T1000 (cell line): ENCODE data around the gene CLASP1.
"Not testable (repeated sequence)": the region's sequence is repeated elsewhere in the genome, so short reads cannot be mapped to it uniquely, and the experiment has no call there.

Experiments used
- DNase-seq: peaks from one replicate; lab custom pipeline; 2025; ENCODE audit warnings: mixed read lengths; lab: John Stamatoyannopoulos, UW

Gene CLASP1

DNA sequence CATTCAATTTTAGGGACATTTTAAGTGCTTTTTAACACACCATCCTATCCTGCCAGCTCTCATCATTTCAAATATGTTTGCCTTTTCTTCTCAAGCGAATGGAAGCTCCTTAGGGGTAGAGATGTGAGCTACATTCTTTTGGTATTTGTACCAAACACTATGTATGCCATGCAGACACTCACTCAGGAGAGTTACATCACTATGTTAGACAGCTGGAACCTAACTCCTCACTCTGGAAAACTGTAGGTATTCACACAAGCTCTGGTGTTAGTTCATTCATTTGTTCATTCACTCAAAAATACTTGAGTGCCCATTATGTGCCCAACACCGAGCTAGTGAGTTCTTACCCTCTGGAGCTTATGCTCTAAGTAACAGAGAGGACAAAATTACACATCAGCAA is 144.9 kb downstream of the CLASP1 start:
- DNase-seq = no peak

DNA sequence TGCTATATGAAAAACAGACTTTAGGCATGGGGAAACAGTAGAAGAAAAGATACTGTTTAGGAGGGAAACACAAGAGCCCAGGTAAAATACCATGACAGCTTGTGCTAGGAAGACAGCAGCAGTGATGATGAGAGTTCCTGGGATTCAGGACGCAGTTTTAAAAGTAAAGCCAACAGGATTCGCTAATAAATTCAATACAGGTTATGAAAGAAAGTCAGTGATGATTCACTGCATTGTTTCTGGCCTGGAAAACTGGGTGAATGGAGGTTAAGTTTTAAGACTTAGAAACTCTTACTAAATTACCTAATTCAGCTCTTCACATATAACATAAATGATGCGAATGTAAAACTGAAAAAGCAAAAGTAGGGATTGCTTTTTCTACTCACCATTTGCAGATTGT is 146.5 kb downstream of the CLASP1 start:
- DNase-seq = no peak

DNA sequence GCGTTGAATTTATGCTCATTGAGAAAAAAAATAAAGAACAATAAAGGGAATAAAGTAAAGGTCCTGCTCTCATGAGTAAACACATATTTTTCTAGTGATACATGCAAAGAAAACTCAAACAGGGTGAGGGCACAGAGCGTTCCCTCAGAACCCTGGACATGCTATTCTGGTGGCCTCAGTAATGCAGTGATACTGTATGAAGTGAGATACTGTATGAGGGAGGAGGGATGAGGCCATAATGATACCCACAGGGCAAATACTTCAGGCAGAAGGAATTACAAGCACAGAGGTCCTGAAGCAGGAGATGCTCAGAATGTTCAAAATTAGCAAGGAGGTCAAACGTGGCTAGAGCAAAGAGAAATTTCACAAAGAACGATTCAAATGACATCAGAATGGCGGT is 147.0 kb downstream of the CLASP1 start:
- peak; percentile 29 for DNase-seq

DNA sequence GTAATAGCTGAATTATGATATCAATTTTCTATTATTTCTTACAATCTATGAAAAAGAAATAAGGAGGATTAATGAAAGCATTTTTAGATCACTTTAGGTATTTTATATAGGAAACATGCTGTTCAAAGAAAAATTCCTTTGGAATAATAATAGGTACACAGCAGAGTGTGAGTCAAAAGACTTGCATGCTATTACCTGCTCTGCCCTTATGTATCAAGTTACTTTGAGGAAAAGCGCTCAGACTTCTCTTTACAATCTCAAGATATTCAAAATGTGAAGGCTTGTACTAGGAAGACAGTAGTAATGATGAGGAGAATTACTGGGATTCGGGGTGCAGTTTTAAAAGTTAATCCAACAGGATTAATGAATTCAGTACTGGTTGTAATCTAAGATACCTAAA is 147.7 kb downstream of the CLASP1 start:
- no peak for DNase-seq

DNA sequence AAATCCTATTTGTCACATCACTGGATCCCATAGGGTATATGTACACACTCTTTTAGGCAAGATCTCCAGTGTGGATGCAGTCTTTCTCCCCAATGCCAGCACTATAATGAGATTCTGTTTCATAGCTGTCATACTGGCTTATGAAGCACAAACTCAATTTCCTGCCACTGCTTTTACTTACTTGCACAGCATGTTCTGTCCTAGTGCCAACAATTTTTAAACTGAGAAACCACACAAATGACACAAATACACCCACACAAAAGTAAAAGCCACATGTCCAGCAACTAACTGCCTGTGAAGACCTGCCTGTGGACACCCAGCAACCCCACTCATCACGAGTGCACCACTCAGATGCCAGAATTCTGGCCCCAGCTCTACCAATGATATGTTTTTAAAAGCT is 148.2 kb downstream of the CLASP1 start:
- DNase-seq = no peak

DNA sequence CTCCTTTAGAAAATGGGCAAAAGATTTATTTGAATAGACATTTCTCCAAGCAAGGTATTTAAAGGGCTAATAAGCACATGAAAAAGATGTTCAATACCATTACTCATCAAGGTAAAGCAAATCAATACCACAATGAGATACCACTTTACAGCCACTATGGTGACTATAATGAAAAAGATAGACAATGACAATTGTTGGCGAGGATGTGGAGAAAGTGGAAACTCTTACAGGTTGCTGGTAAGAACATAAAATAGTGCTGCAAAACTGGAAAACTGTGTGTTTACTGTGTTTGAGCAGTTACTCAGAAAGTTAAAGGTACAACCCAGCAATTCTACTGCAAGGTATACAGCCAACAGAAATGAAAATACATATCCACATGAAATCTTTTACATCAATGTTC is 150.5 kb downstream of the CLASP1 start:
- no peak for DNase-seq

DNA sequence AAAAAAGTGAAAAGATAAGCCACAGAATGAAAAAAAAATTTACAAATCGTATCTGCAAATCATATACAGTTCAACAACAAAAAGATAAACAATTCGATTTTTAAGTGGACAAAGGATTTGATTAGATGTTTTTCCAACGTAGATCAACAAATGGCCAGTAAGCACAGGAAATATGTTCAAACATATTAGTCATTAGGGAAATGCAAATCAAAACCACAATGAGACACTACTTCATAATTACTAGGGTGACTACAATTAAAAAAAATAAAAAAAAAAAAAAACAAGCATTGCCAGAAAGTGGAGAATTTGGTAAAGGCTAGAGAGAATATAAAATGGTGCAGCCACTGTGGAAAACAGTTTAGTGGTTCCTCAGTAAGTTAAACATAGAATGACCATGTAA is 156.9 kb downstream of the CLASP1 start:
- DNase-seq = no peak

DNA sequence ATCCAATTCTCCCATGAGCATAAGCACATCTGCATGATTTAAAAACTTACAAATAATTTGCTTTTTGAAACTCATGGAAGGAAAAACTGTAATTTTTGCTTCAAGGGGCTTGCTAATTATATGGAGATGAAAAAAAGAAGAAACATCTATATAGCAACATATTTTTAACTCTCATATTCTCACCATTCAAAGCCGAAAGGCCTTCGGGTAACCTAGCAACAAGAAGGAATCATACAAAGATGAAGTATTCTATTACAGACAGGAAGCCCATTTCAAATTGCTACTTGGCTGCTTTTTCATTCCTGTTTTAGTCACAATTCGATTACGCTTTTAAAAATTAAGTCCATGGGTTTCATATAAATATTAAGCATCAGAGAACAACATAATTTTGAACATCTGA is 157.7 kb downstream of the CLASP1 start:
- no peak for DNase-seq

DNA sequence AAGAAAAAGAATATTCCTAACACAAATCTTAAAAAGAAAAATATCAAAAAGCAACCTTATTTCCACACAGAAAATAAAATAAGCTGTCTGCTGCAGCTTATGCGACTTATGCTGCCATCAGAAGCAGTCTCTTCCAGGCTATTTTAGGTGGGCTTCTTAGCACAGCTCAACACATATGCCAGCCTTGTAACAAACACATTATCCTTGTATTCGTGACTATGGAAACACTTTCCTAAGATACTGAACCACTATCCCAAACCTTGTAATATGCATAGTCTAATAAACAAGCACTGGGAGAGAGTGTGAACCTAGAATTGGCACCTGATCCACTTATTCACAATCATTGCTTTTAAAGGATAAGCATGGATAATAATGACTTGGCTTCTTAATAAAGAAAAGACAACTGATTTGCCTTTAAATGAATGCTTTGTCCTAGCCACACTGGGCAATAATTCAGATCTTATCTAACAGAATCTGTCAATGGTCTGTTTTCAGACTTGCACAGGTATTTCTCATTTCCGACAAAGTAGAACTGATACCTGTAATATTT is 158.6 kb downstream of the CLASP1 start:
- DNase-seq = no peak

DNA sequence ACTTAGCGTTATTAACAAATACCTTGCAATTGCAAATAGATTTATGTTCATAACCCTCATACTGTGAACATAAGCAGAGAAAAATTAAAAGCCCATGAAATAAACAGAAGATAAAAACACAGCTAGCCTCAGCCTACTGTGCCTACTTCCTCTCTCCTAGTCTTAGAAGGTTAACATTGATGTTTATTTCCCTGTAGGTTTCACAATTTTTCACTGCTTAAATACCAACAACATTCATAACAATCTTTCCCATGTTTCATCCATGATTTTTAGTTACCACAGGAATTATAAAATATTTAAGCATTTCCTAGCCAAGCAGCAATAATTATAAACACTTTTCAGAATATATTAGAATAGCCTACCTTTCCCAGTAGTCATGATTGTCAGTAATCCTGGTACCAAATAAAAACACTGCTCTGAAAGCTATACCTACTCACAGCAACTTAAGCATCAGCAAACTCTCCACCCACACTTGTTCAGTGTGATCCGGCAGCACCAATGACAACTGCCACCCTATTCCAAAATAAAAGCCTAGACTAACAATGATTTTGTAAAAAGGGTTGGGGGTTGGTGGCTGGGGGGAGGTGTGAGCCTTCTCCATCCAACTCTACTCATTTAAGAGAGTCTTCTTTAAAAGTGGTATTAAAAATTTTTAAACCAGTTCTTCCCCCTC is 159.2 kb downstream of the CLASP1 start:
- no peak for DNase-seq

DNA sequence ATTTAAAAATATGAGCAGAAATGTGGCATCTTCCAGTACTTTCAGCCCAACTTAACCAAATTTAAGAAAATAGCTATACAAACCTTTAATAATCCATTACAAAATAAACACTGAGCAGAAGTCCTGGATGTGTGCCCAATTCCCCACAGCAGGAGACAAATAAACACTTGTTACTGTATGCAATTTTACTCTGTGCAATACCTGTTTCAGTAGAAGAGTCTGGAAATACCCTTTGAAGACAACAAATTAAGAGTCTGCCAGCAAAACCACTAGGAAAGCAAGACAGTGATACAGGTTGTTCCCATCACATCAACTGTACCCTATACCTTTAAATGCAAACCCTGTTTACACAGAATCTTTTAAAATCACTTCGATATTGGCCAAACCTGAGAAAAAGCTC is 160.0 kb downstream of the CLASP1 start:
- no peak for DNase-seq

DNA sequence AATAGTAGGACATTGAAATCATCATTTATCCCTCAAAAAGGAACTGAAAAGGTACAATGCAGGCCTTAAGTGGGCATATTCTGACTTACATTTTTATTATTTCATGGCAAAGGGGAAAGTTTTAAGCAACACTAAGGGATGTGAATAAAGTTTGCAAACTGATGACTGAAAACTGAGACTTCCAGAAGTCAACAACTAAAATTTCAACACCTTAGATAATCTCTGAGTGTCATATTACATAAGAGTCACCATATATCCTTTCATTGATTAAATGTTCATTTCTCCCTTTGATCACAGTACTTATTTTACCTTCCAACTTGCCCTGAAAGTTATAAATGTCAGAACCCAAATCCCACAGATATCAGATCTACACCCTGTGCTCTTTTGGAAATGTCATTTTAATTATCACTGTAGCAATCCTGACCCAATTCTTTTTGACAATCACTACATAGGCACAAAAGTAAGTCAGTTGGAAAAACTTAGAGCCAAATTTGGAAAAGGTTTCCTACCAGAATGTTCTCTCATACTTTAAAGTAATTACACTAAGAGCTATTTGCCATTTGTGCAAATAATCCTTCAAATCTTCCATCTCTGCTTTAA is 163.0 kb downstream of the CLASP1 start:
- no peak for DNase-seq

DNA sequence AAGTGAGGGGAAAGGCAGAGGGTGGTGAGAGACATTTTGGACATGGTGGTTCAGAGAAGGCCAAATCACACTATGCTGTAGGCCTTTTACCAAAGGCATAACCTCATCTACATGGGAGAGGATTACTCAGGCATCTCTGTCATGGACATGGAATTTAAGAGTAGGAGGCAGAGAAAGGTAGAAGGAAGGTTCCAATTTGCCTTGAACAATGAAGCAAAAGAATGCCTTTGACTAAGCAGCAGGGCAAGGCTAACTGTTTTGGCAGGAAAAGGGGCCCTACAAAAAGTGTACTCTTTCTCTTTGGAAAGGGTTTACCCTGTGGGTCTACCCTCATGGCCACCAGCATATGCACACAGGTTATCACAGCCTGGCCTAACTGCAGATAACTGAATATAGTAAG is 164.2 kb downstream of the CLASP1 start:
- no peak for DNase-seq

DNA sequence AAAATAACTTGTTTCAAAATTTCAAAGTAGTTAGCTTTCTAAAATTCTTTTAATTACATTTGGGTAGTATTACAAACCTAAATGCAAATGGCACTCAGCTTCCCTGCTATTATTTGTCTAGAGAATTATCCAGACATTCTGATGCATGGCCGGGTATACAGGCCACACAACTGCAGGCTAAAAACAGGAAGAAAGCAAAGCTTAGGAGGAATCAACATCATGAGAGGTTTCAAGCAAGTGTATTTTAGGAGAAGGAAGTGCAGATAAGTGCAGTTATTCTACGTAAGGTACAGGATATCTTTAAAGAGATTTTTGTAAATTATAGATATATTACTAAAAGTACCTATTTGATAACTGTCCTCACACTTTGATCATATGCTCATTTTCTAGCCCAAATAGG is 165.4 kb downstream of the CLASP1 start:
- DNase-seq = no peak

DNA sequence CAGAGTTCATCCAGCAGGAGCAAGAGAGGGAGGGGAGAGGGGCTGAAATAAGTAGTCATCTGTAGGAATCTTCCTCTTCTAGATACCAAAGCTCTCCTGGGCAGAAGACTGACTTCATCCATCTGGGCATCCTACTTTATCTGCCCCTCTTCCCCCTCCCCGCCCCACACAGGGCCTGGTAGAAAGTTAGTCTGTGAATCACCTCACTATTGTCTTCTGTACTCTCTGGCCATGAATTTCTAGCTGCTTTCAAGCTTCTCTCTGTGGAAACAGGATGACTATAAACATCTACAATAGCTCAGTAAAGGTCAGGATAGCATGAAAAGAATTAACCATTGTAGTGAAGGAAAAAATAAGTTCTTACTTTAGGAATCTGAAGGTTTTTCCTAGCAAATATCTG is 166.2 kb downstream of the CLASP1 start:
- no peak for DNase-seq

DNA sequence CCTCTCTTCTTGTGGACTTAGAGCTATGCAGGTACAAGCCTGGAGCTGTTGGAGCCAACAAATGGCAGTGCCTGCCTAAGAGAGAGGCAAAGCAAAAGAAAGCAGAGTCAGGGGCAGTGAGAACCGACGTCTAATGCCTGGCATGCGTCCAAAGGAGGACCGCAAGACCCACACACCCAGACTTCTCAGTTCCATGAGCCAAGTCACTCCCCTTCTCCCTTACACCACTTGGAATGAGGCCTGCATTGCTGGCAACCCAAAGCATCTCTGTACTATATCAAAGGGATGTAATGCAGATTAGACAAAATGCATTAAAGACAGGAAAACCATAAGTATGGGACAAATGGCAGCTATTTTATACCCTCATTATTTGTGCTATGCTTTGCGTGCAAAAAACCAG is 168.4 kb downstream of the CLASP1 start:
- DNase-seq = no peak

DNA sequence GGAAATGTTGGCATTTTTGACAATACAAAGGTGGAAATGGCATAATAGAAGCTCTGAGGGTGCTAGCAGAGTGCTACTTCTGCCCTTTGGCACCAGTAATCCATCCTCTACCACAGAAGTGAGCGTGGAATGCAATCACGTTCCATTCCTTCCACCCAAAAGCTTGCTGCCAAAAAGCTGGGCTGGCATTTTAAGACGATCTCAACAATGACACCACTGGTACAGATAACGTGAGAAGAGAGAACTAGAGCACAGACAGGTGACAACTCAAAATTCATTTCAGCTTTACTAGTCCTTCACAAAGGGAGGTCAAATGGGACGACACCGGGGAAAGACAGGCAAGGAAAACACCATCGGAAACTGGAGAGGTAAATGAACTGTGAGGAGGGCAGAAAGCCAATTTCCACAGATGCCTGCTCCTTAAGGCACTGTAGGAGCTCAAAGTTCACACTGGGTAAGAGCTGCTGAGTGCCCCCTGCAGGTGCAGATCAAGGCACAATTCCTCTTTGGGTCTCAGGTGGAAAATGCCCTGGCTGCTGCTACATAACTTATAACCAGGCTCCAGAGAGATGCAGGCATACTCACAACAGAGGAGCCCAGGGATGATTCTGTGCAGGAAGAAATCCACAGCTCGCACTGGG is 169.3 kb downstream of the CLASP1 start:
- DNase-seq = no peak

DNA sequence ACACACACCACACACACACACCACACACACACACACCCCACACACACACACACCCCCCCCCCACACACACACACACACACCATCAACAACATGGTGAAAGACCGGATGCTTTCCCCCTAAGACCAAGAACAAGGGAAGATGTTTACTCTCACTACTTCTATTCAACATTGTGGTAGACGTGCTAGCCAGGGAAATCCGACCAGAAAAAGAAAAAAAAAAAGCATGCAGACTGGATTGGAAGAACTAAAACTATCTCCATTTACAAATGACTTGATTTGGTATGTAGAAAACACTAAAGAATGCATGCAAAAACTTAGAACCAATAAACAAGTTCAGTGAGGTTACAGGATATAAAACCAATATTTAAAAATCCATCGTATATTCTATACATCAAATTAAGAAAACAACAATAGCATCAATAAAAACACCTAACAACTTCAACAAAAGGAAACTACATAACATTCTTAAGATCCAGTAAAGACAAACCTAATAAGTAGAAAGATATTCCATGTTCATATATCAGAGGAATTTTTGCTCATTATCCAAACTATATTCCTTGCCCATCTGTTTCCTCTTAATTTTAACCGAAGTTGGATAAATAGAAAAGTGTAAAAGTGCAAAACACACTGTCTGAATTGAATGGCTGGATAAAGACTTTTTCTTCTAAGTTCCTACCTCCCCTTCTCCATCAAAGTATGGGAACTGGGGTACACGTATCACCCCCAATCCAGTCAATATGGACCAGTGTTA is 170.1 kb downstream of the CLASP1 start:
- no peak for DNase-seq

DNA sequence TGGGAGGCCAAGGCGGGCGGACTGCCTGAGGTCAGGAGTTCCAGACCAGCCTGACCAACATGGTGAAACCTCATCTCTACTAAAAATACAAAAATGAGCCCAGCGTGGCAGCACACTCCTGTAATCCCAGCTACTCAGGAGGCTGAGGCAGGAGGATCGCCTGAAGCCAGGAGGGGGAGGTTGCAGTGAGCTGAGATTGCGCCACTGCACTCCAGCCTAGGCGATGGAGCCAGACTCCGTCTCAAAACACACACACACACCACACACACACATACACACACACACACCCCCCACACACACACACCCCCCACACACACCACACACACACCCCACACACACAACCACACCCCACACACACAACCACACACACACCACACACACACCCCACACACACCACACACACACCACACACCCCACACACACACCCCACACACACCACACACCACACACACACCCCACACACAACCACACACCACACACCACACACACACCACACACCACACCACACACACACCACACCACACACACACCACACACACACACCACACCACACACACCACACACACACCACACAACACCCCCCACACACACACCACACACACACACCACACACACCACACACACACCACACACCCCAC is 170.8 kb downstream of the CLASP1 start:
- DNase-seq = not testable (repeated sequence)

DNA sequence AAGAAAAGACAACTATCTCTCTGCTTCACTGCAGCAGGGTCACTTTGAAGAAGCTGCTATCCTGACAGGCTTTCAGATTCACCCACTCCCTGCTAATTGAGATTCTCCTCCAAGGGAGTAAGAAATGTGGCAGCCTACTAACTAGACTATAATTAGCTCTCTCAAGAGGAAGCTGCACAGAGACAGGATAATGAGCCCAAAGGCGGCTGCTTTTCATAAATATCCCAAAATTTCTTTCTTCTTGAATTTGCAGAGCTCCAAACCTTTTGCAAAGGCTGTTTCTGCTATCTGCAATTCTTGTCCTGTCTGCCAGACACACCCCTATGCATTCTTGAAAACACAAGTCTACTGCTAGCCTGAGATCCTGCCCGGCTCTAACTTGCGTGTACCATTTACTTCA is 172.6 kb downstream of the CLASP1 start:
- no peak for DNase-seq

DNA sequence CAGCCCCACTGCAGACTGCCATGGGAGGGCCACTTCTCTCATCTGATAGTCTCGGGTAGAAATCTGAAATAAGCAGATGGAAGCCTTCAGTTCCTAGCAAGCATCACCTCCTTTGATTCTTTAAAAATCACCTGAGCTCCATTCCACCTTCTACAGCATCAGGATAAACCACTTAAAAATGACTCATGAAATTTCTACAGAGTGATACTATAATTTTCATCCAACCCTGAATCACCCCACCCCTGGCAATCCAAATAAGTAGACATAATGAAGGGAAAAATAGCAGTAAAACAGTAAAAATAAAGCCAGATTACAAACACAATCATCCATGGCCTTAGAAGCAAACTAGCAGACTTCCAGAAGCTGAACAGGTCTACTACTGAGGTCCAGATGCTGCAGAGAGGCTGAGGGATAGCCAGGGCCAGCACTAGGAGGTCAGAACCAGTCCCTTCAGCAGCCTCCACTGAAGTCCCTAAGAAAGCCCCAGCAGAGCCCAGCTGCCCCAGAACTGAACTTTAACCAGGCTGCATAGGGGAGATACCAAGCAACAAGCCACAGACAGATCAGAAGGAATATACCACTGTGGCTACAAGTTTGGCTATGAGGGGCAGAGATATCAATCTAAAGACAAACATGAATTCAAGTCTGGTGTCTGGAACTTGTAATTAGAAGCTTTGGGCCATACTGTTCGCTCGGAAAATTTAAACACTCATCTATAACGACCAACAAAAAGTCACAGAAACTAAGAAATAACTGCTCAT is 173.3 kb downstream of the CLASP1 start:
- DNase-seq = no peak
